ENCODE results near the gene FAM187B.

DNA sequence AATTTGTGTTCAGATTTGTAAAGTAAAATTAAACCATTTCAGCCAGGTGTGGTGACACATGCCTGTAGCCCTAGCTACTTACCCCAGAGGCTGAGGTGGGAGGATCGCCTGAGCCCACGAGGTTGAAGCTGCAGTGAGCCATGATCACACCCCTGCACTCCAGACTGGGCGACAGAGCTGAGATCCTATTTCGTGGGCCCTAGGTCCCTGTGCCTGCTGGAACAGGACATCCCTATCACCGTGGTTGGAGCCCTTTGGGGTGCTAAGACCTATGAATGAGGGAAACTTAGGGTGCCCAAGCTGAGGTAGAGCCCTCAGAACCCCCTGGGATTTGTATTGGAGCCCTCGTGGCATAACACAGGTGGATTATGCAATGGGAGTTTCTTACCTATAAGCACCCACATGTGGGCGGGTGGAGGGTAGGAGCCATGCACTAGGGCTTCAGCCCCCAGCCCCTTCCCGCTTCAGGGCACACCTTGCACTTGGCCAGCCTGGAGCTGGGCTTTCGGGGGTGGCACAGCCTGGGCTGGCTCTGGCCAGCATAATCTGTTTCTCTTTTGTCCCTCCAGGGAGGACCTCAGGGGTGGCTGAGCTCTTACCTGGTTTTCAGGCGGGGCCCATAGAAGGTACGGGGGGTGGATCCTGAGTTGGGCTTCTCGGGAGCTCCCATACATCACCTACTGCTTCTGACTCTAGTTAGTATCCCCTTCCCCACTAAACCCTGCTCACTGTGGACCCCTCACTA is 33.0 kb upstream of the FAM187B start:
- TF ChIP-seq, protein P1, sequence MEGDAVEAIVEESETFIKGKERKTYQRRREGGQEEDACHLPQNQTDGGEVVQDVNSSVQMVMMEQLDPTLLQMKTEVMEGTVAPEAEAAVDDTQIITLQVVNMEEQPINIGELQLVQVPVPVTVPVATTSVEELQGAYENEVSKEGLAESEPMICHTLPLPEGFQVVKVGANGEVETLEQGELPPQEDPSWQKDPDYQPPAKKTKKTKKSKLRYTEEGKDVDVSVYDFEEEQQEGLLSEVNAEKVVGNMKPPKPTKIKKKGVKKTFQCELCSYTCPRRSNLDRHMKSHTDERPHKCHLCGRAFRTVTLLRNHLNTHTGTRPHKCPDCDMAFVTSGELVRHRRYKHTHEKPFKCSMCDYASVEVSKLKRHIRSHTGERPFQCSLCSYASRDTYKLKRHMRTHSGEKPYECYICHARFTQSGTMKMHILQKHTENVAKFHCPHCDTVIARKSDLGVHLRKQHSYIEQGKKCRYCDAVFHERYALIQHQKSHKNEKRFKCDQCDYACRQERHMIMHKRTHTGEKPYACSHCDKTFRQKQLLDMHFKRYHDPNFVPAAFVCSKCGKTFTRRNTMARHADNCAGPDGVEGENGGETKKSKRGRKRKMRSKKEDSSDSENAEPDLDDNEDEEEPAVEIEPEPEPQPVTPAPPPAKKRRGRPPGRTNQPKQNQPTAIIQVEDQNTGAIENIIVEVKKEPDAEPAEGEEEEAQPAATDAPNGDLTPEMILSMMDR (IDR thresholded peaks at IDR 0.05; ENCODE audit: low read length): no peak
- TF ChIP-seq EZH2 (IDR thresholded peaks at IDR 0.05; ENCODE audit: borderline replicate concordance, low read length): no peak
